Transverse colon (tissue), 4 donors: ENCODE data around the gene FAM114A2.

Source experiments
- CTCF ChIP-seq, 5 experiments: fragments of 200-600 bp in 3 of 5; fragments of 450-650 bp in 2 of 5; sonication (generic) in 3 of 5; IDR thresholded peaks; 1 replicate in 2 of 5; 2 replicates in 3 of 5; pipeline ENCODE4 v1.5.1; 2016 to 2017; ENCODE audit warnings: antibody characterized with exemption in 5 of 5, inconsistent platforms in 3 of 5, mild to moderate bottlenecking in 2 of 5, moderate library complexity in 1 of 5
- EP300 ChIP-seq: sonication (generic); formaldehyde crosslinking; IDR thresholded peaks from one replicate; pipeline ENCODE4 v1.6.1; 2017; ENCODE audit warnings: antibody characterized with exemption, low read depth
- POLR2A ChIP-seq: fragments of 450-650 bp; IDR thresholded peaks from one replicate; pipeline ENCODE4 v1.6.1; 2016; ENCODE audit warnings: antibody characterized with exemption, mild to moderate bottlenecking, moderate library complexity
- POLR2AphosphoS5 ChIP-seq, 3 donors: sonication (generic); formaldehyde crosslinking; IDR thresholded peaks; one replicate each; pipeline ENCODE4 v1.6.1; 2016; ENCODE audit warnings: antibody characterized with exemption in 3 of 3

DNA sequence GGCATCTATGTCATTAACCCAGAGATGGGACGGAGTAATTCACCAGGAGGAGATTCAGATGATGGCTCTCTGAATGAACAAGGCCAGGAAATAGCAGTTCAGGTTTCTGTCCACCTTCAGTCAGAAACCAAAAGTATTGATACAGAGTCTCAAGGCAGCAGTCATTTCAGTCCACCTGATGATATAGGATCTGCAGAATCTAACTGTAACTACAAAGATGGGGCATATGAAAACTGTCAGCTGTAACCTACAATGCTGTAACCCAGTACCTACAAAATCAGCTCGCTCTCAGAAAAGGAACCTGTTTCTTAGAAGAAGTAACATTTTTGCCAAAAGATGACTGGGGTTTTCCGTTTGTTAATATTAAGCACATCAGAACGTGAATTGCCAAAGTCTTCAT is 14.8 kb upstream of the FAM114A2 start:
- no peak for TF ChIP-seq CTCF (IDR thresholded peaks at IDR 0.05)
- no peak for TF ChIP-seq POLR2AphosphoS5 (IDR thresholded peaks at IDR 0.05)
- no peak for TF ChIP-seq POLR2A
- no peak for TF ChIP-seq EP300
